RWPE1 (cell line): ENCODE measurements around the gene RAD9A.

Experiments used
- CTCF ChIA-PET: fragments of 350-600 bp; sonication (Branson Sonifier 250); formaldehyde crosslinking; extraction: SDS; loops from one replicate; lab custom pipeline; 2021; lab: Yijun Ruan, JAX
- POLR2A ChIA-PET: fragments of 400-600 bp; formaldehyde crosslinking; extraction: SDS; loops from one replicate; lab custom pipeline; 2020; ENCODE audit warnings: antibody characterized with exemption; ENCODE audit not compliant: low non-redundant PET; lab: Yijun Ruan, JAX
- DNase-seq: peaks from one replicate; pipeline ENCODE4 v3.0.0; 2012; ENCODE audit warnings: low spot score
- H3K27ac ChIP-seq: fragments of 450-650 bp; 2 replicates; pipeline ENCODE4 v1.5.1; 2017
- TF ChIP-seq, protein P1 (sequence below): fragments of 450-650 bp; conservative IDR thresholded peaks from 2 replicates; pipeline ENCODE4 v1.5.1; 2017; ENCODE audit warnings: low read depth, mild to moderate bottlenecking

The RAD9A gene

DNA sequence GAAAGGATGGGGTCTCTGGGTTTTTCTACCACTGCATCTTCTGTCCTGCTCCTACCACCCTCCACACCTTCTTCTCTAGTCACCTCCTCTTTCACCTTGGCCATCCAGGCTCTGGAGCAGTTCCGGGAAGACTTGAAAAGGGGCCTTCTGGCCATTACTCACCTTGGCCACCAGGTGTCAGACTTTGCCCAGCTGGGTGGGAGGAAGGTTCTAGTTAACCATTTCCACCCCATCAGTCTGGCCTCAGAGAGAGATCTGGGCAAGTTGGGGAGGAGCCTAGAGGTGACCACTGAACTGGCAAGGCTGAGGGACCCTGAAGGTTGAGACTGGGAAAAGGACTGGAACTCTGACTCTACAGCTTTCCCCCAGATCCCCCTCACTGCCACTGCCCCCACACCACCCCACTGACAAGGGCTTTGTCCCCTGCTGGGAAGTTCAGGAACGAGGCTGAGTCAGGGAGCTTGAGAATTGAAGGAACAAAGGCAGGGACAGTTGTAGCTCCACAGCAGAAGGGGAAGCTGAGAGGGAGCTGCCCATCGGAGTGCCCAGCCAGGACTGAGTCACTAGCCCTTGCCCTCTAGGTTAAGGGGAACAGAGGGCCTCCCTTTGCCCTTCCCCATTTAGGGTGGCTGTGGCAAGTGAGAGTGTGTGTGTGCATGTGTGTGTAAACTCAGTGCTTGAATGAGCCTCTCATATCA lies 34.8 kb upstream of the RAD9A start:
- DNase-seq, result peak; percentile 76
- TF ChIP-seq, protein P1, sequence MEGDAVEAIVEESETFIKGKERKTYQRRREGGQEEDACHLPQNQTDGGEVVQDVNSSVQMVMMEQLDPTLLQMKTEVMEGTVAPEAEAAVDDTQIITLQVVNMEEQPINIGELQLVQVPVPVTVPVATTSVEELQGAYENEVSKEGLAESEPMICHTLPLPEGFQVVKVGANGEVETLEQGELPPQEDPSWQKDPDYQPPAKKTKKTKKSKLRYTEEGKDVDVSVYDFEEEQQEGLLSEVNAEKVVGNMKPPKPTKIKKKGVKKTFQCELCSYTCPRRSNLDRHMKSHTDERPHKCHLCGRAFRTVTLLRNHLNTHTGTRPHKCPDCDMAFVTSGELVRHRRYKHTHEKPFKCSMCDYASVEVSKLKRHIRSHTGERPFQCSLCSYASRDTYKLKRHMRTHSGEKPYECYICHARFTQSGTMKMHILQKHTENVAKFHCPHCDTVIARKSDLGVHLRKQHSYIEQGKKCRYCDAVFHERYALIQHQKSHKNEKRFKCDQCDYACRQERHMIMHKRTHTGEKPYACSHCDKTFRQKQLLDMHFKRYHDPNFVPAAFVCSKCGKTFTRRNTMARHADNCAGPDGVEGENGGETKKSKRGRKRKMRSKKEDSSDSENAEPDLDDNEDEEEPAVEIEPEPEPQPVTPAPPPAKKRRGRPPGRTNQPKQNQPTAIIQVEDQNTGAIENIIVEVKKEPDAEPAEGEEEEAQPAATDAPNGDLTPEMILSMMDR, result peak; percentile 86
- POLR2A ChIA-PET, result no interaction called here
- H3K27ac ChIP-seq, result peak overlapping the region; percentile 97
- CTCF ChIA-PET, result interaction anchor here (0.5 to 4.8 kb wide), 11 partner anchors 10 to 546 kb away, joined by 3 to 81 read pairs (median 6); partner anchors contain the start of gene CLCF1

- ChIA-PET CTCF (interaction anchor here (0.8 to 4.8 kb wide), 4 partner anchors 13 to 29 kb away, joined by 5 to 81 read pairs (median 30); partner anchors contain the start of gene CLCF1), POLR2A (no interaction called here)
- DNase-seq, result no peak
- TF ChIP-seq, protein P1, result no peak
- peak overlapping the region; percentile 97 for H3K27ac ChIP-seq
These were observed 33.7 kb upstream of the RAD9A start for GRCh38 chr11:67357831-67358670.

DNA sequence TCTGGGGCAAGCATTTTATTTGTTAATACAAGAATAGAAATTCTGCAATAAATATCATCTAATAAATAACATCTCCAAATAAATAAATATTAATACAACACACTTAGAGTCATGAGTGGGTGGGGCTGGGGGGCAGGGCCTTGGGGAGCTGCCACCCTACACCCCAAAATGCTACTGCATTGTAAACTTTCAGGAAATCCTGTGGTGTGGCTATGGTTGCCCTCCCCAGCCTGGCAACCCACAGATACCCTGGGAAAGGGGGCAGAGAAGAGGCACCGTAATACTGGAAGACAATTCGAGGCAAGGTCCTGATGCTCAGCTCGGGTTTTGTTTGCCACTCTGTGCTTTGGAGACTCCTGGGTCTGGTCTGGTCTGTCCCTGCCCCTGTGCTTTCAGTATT lies 27.6 kb upstream of the RAD9A start:
- TF ChIP-seq, protein P1, result no peak
- ChIA-PET CTCF (interaction anchor here (3.5 kb wide), 1 partner anchor 18 kb away, joined by 16 read pairs; no protein-coding TSS in a partner anchor), POLR2A (no interaction called here)
- no peak for DNase-seq
- H3K27ac ChIP-seq, result peak overlapping the region; percentile 66

DNA sequence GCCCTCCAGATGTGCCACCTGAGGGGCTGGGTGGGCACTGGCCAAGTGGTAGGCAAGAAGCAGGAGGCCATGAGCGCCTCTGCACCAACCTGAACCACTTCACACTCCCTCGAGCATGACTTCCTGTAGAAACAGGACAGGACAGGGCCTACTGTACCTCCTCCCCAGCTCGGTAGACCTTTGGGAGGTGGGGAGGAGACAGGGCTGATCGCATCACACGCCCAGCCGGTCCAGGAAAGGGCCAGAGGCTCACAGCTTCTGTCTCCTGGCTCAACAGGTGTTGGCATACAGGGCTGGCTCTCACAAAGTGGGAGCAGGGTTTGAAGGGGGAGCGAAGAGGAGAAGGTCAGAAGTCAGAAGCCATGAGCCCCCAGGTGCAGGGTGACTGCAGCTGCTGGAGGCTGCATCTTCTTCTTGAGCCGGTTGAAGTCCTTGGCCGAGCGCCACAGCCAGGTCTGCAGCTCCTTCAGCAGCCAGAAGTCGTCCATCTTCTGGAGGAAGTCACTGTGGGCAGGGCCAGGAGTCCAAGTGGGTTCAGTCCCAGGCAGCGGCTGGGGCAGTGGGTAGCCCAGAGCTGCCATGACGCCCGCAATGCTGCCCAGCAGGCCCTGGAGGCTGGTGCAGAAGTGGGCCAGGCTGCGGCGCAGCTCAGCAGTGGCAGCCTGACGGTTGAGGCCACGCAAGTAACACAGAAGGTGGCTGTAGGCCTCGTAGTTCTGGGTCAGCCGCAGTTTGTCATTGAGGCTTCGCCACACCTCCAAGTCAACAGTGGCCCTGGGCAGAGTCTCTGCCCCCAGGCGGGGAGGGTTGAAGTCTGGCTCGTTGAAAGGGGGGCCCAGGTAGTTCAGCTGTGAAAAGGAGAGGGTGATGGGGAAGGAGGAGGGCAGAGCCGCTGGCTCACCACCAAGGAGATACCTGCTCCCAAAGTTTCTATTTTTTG lies 26.7 kb upstream of the RAD9A start:
- CTCF ChIA-PET, result interaction anchor here (0.6 to 3.5 kb wide), 3 partner anchors 17 to 125 kb away, joined by 3 to 16 read pairs (median 5); no protein-coding TSS in a partner anchor
- TF ChIP-seq, protein P1, result no peak
- H3K27ac ChIP-seq, result peak overlapping the region; percentile 66
- POLR2A ChIA-PET, result no interaction called here
- no peak for DNase-seq

DNA sequence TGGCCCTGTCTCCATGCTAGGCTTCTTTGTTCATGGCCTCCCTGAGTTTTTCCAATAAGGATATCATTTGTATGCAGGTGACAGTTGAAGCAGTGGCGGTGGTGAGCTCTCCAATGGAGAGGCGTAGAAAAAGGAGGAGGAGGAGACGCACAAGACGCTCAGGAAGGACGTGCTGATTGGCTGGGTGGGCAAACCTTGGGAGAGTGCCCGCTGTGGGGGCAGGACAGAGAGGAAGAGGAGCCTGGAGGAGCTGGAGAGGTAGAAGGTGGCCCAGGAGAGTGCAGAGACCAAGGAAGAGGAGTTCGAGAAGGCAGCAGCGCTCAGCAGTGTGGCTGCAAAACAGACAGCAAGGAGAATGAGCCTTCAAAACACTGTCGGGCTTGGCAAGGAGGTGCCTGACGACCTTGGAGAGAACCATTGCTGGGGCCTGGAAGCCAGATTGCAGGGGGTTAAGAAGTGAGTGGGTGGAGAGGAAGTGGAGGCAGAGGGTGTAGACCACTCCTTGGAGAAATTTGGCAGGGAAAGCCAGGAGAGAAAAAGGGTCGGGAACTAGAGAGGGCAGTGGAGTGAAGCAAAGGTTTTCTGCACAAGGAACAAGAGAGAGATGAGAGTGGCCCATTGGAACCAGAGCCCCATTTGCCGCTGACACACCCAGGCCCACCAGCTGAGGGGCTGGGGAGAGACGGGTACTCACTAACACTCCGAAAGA lies 25.9 kb upstream of the RAD9A start:
- POLR2A ChIA-PET, result no interaction called here
- TF ChIP-seq, protein P1, result no peak

More for the DNA sequence above, 25.9 kb upstream of the RAD9A start:
- CTCF ChIA-PET, result interaction anchor here (1.6 to 1.7 kb wide), 2 partner anchors 9 to 17 kb away, joined by 4 to 5 read pairs; no protein-coding TSS in a partner anchor
- peak overlapping the region; percentile 66 for H3K27ac ChIP-seq
- no peak for DNase-seq
